GM12873 (cell line): Measurements from ENCODE around the gene CBX5.

Experiments used
- CTCF ChIP-seq: IDR thresholded peaks from 2 replicates; pipeline ENCODE4 v1.5.1; 2012; ENCODE audit warnings: low read depth, mild to moderate bottlenecking, moderate library complexity, low read length, control low read depth; ENCODE audit not compliant: insufficient read depth; ENCODE audit errors: missing control alignments

Gene CBX5

DNA sequence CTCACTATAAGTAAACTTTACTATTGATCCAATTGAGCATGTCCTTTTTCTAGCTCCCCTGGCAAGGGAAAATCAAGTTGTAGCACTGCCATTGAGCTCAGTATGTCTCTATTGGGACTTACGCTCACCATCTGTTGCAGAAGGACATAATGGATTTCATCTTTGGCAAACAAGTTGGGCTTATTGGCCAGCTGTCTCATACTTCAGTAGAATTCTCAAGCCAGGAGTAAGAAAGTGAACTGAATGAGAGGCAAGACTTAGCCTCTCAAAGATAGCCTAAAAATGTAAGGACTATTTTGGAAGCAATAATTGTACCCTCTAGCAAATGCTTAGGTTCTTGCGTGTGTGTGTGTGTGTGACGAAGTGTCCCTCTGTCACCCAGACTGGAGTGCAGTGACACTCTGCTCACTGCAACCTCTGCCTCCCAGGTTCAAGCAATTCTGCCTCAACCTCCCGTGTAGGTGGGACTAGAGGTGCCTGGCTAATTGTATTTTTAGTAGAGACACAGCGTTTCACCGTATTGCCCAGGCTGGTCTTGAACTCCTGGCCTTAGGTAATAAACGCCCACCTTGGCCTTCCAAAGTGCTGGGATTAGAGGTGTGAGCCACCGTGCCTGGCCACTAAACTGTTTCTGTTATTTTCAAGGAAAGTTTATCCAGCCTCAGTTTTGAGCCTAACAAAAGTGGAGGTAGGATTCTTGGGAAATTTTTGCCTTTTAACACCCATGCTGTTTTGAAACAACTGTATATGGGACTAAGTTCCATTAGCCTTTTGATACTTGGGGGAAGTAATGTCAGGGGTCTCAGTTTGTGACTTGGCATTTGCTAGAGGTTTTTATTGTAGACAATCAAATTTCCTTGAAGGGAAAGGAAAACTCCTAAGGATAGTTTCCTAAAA is 7.6 kb upstream of the CBX5 start:
- TF ChIP-seq CTCF, result no peak

DNA sequence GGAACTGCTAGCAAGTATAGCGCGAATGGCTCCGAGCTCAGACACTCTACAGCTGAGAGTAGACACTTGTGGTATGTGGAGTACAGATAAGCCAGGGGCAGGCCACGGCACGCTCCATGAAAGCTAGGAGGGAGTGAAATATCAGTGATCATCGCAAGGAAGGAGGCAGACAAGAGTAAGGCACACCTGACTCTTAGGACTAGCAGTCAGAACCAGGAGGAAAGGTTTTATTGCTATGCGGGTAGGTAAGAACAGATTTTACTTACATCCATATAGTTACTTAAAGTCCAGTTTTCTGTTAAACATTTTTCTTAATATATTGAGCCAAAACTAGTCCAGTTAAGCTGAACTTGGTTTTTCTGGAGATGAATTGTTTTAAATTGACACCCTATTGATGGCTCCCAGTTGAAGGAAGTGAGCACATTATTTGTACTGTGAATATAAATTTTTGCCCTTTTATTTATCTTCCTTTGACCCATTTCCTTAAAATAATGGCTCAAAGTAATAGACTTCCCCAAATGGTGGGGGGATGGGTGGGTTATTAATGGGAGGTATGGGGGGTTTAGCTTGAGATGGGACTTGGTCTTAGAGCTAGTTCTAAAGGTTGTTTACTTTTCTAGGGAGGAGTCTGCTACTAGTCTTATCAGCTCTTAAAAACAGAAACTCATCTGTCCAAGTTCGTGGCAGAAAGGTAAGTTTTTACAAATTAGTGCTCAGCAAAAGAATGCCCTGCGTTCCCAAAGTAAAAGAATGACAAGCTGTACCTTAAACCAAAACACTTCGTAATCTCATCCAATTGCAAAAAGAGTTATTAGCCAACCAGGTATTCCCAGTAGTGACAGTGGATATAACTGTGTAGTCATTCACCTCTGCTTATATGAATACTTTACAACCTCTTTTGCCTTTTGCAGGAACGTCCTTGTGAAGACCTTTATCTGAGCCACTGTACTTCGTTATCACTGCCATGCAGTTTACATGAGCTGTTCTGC is 6.4 kb upstream of the CBX5 start:
- TF ChIP-seq CTCF, result no peak

- peak; percentile 23 for TF ChIP-seq CTCF
These were observed 5.5 kb upstream of the CBX5 start for GRCh38 chr12:54285150-54286041.

- TF ChIP-seq CTCF, result no peak
These were observed 3.1 kb upstream of the CBX5 start for GRCh38 chr12:54282949-54283593.

GRCh38 chr12:54280468-54281260 is 742 bp upstream of the CBX5 start, which contains the start of gene HNRNPA1:
HNRNPA1 (plus strand) TSS chr12:54280726; CDS start chr12:54280808, 82 bp downstream.
- TF ChIP-seq CTCF, result no peak

GRCh38 chr12:54279227-54279631 is 693 bp downstream of the CBX5 start:
- no peak for TF ChIP-seq CTCF
